GM12874 (cell line): ENCODE data around the gene INAFM2.

Experiments used
- CTCF ChIP-seq: IDR thresholded peaks from 2 replicates; pipeline ENCODE4 v1.5.1; 2011; ENCODE audit warnings: low read depth, mild to moderate bottlenecking, control low read depth, low read length, moderate library complexity; ENCODE audit not compliant: insufficient read depth

INAFM2 gene

GRCh38 chr15:40283615-40284300, 39.7 kb upstream of the INAFM2 start:
- TF ChIP-seq CTCF = no peak

GRCh38 chr15:40285151-40285550, 38.3 kb upstream of the INAFM2 start:
- no peak for TF ChIP-seq CTCF

GRCh38 chr15:40285554-40286011, 37.9 kb upstream of the INAFM2 start:
- no peak for TF ChIP-seq CTCF

- no peak for TF ChIP-seq CTCF
Observed at GRCh38 chr15:40286061-40286532, 37.4 kb upstream of the INAFM2 start.

GRCh38 chr15:40286794-40287193, 36.7 kb upstream of the INAFM2 start:
- TF ChIP-seq CTCF = no peak

GRCh38 chr15:40287505-40287904, 36.0 kb upstream of the INAFM2 start:
- no peak for TF ChIP-seq CTCF

- no peak for TF ChIP-seq CTCF
Observed at GRCh38 chr15:40287968-40288367, 35.5 kb upstream of the INAFM2 start.
